Breast epithelium (tissue), 3 donors: ENCODE data around the gene DECR2.

Experiments used
- POLR2A ChIP-seq: fragments of 450-650 bp; IDR thresholded peaks from one replicate; pipeline ENCODE4 v1.6.1; 2016; ENCODE audit warnings: antibody characterized with exemption, mild to moderate bottlenecking, moderate library complexity
- POLR2AphosphoS5 ChIP-seq, 3 donors: sonication (generic); formaldehyde crosslinking; IDR thresholded peaks; one replicate each; pipeline ENCODE4 v1.6.1; 2017; ENCODE audit warnings: antibody characterized with exemption in 3 of 3

GRCh38 chr16:368388-369158 is 33.1 kb upstream of the DECR2 start:
- TF ChIP-seq POLR2AphosphoS5 (IDR thresholded peaks at IDR 0.05) (no peak), POLR2A (no peak)
